ENCODE data around the gene KLK7.

DNA sequence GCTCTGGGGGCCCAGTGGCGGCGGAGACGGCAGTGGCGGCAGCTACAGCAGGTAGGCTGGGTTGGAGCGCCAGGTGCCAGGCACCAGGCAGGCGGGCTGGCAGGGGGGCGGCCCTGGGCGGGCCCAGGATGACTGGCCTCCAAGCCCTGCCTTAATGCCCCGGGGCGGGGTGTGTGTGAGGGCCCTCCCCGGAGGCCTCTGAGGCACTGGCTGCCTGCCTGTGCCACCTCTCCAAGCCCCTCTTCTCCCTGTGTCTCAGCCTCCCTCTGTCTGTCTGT lies 42.8 kb upstream of the KLK7 start, which contains the start of gene KLK11:
- TF ChIP-seq, protein P1, sequence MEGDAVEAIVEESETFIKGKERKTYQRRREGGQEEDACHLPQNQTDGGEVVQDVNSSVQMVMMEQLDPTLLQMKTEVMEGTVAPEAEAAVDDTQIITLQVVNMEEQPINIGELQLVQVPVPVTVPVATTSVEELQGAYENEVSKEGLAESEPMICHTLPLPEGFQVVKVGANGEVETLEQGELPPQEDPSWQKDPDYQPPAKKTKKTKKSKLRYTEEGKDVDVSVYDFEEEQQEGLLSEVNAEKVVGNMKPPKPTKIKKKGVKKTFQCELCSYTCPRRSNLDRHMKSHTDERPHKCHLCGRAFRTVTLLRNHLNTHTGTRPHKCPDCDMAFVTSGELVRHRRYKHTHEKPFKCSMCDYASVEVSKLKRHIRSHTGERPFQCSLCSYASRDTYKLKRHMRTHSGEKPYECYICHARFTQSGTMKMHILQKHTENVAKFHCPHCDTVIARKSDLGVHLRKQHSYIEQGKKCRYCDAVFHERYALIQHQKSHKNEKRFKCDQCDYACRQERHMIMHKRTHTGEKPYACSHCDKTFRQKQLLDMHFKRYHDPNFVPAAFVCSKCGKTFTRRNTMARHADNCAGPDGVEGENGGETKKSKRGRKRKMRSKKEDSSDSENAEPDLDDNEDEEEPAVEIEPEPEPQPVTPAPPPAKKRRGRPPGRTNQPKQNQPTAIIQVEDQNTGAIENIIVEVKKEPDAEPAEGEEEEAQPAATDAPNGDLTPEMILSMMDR (IDR thresholded peaks at IDR 0.05) = no peak
- no peak for TF ChIP-seq ZFX (IDR thresholded peaks at IDR 0.05; ENCODE audit: borderline replicate concordance)
